Brain pericyte (primary cell): Measurements from ENCODE around the gene FRMD4A.
"Not testable (repeated sequence)": the region's sequence is repeated elsewhere in the genome, so short reads cannot be mapped to it uniquely, and the experiment has no call there.

Source experiments
- DNase-seq: peaks from one replicate; pipeline ENCODE4 v3.0.0-alpha.2; 2012; ENCODE audit warnings: low read depth, low spot score

FRMD4A gene

GRCh38 chr10:13788711-13789447 lies 541.8 kb downstream of the FRMD4A start:
- DNase-seq = no peak

DNA sequence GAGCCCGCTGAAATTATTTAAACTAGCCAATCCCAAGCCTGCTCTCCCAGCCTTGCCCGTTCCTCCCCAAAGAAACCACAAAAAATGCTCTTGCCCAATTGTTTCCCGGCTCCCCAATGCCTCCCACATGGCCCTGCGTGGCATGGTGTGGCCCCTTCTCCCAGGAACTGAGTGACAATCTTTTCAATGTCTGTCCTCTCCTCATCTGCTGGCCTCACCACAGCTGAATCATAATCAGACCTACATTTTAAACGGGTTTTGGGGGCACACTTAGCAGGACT lies 542.5 kb downstream of the FRMD4A start:
- no peak for DNase-seq

GRCh38 chr10:13787015-13787421 lies 543.7 kb downstream of the FRMD4A start:
- DNase-seq = no peak

DNA sequence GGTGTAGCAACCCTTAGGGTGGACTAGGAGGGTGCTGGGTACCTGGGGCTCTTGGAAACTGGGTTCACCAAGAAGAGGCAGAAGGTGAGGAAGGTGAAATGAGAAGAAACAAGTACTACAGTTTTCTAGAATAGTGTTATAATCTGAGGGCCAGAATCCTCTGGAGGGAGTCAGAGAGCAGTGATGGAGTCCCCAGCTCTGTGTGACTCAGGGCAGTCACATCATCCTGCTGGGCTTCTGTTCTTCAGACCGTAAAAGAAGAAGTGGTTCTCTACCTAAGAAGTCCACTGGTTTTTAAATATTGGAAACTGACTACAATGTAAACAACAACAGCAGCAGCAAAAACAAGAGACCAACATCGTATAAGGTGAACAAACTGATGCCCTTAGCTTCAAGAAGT lies 546.7 kb downstream of the FRMD4A start:
- no peak for DNase-seq

- DNase-seq = no peak
These were observed 551.0 kb downstream of the FRMD4A start for GRCh38 chr10:13779748-13780147.

- not testable (repeated sequence) for DNase-seq
These were observed 552.1 kb downstream of the FRMD4A start for GRCh38 chr10:13778693-13778960.

DNA sequence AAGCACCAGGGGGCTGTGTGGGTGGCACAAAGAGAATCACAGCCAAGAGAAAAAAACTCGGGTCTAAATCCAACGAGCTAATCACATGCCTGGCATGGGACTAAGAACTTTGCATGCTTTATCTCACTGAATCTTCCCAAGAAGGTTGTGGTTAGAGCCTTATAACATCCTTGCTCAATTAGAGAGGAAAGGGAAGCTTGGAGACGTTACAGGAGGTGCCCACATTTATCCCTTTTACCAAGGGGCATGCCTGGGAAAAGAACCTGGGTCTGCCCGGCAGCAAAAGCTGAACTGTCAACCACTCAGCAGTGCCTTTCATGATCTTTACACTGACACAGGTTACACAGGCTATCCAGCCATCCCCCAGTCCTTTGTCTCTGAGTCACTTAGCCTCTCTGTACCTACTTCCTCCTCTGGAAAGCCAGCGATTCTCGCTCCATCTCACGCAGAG lies 553.8 kb downstream of the FRMD4A start:
- no peak for DNase-seq

DNA sequence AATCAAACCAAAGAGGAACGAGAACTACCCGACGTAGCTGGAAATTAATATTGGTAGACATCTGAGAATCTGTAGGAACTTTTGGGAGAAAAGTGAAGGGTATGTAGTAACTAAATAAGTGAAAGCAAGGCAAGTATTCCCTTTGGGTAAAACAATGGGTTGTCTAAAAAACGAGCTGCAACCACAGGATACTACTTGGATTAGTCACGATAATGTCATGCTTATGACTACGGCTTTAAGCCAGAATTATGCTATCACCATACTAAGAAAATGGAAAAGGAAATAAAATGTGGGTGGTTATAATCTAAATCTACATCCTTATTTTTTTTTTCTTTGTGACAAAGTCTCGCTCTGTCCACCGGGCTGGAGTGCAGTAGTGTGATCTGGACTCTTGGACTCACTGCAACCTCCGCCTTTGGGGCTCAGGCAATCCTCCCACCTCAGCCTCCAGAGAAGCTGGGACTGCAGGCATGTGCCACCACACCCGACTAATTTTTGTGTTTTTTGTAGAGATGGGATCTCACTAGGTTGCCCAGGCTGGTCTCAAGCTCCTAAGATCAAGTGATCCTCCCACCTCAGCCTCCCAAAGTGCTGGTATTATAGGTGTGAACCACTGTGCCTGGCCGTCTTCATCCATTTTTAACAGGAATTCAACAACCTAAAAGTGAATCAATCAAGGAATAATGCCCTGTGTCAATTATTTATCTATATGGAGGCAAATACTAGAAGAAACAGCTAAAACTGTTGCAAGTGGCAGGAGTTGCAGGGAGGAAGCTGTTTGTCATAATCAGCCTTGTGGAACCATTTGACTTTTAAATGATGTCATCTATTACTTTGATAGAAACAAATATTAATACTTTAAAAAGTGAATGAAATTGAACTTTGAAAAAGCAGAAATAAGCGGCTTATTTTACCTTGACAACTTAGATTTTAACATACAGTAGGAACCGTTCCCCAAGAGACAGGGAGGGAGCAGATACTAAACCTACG lies 554.6 kb downstream of the FRMD4A start:
- no peak for DNase-seq

GRCh38 chr10:13774303-13774893 lies 556.3 kb downstream of the FRMD4A start:
- no peak for DNase-seq

DNA sequence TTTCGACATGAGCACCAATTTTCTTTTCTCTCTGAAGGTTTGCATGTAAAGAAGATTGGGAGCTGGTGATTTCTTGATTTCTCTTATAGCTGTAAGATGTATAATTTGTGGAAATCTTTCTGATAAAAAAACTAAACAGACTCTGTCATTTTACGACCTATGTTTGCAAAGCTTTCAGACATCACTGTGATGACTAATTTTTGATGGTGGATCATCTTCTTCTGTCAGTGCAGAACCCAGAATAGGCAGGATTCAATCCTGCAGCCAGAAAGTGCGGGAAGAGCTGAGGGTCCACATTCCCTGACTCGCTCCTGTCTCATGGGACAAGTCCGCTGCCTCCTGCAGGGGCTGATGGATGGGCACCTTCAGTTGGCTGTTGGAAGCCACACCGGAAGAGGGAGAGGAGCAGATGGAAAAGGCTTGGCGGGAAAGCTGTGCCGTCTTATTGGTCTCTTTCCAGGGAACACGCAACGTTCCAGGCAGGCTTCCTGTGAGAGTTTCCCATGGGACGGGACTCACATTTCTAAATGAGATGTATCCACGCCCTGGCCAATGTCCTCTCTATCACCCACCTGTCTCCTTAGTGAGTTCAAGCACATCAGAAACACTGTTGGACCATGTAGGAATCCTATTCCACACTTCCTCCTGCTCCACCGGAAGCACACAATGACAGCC lies 557.1 kb downstream of the FRMD4A start:
- no peak for DNase-seq

DNA sequence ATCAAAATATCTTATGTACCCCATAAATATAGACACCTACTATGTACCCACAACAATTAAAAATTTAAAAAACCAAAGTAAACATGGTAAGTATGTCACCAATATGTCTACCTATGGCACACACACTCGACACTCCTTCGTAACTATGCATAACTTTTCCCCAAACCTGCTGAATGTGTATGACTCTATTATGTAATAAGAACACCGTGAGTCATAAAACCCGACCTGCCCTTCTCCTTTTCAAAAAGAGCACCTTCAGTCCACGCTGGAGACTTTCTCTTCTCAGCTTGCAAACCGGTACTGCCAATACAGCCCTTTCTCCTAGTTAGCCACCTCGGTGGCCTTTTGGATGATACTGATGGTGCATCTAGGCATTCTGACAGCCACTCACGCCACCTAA lies 557.7 kb downstream of the FRMD4A start:
- DNase-seq = no peak

DNA sequence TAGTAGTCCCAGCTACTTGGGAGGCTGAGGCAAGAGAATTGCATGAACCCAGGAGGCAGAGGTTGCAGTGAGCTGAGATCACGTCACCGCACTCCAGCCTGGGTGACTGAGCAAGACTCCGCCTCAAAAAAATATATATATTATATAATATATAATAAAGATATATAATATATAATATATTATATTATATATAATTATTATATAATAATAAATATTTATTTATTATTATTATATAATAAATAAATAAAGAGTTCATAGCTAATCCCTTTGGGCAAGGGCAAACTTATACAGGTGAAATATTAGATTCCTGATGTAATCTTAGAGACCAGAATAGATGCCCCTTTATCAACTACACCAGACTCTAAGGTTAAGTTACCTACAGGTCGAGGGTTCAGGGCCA lies 558.7 kb downstream of the FRMD4A start:
- DNase-seq = no peak

GRCh38 chr10:13770760-13771493 lies 559.8 kb downstream of the FRMD4A start:
- DNase-seq = no peak

DNA sequence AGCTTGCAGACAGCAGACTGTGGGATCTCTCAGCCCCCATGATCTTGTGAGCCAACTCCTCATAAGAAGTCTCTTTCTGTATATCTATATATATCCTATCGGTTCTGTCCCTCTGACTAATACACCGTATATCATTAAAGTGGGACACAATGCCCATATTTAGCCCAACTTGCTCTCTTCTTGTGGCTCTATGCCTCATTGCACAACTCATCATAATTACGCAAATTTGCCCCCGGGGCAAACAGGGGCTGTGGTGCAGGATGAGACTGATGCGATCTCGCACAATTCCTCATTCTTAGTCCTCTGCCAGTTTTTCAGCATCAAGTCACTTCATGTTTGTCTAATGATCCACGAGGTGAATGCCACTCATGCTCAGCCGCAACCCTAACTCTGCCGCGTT lies 560.8 kb downstream of the FRMD4A start:
- no peak for DNase-seq

GRCh38 chr10:13767676-13768178 lies 563.0 kb downstream of the FRMD4A start:
- no peak for DNase-seq

- DNase-seq = not testable (repeated sequence)
These were observed 563.6 kb downstream of the FRMD4A start for GRCh38 chr10:13767148-13767547.

DNA sequence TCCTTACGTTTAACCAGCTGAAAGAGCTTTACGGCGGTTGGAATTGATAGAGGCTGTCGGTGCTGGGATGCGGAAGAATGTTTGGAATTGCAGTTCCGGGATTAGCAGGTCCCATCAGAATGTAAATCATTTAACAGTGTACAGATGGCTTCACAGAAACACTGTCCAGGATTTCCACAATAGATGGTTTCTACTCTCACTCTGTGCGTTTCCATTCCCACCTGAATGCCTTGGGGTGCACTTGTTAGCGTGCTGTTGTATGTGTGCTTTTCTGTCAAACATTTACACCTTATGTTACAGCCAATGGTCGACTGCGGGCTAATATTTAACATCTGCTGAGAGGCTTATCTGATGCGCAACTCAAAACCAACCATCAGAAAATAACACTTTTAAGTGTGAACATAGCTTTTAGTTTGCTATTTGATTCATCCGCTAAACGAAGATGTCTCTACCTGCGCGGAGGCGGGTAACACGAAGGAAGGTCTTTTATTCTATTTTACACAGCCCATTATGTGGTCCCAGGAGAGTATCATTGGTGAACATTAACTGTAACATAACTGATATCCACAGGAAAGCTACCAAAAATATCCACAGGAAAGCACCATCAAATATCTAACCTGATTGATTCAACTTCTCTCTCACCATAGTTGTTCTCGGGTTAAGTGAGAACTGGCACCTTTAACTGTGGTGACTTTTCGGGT lies 564.9 kb downstream of the FRMD4A start:
- no peak for DNase-seq

GRCh38 chr10:13761490-13762091 lies 569.1 kb downstream of the FRMD4A start:
- no peak for DNase-seq

DNA sequence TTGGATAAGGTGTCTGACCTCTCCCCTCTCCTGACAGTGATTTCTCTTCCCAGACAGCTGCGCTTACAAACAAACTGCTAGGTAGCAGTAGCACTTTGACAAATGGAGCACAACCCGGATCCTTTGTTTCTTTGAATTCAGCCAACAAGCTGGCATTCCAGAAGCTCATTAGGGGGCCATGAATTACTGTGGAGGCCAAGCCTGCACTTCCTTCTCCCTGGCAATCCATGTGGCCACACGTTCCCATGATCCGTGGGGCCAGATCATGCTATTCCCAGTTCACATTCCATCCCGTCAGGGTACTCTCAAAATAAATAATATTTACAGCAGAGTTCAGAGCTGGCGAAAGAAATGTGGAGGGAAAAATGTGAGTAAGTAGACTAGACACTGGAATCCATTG lies 571.6 kb downstream of the FRMD4A start:
- DNase-seq = no peak

- DNase-seq = no peak
These were observed 572.0 kb downstream of the FRMD4A start for GRCh38 chr10:13758756-13759155.
